GM12864 (cell line): ENCODE data around the gene TRIM59.

Source experiments
- DNase-seq: peaks from one replicate; pipeline ENCODE4 v3.0.0-alpha.2; 2011; ENCODE audit warnings: low read depth
- H3K4me3 ChIP-seq: 2 replicates; pipeline ENCODE4 v1.5.1; 2011; ENCODE audit warnings: mild to moderate bottlenecking, low read depth, low read length, control low read depth
- TF ChIP-seq, protein P1 (sequence below): IDR thresholded peaks from 2 replicates; pipeline ENCODE4 v1.5.1; 2011; ENCODE audit warnings: low read depth, mild to moderate bottlenecking, moderate library complexity, low read length, control low read depth, inconsistent platforms; ENCODE audit errors: missing control alignments

TRIM59 gene

DNA sequence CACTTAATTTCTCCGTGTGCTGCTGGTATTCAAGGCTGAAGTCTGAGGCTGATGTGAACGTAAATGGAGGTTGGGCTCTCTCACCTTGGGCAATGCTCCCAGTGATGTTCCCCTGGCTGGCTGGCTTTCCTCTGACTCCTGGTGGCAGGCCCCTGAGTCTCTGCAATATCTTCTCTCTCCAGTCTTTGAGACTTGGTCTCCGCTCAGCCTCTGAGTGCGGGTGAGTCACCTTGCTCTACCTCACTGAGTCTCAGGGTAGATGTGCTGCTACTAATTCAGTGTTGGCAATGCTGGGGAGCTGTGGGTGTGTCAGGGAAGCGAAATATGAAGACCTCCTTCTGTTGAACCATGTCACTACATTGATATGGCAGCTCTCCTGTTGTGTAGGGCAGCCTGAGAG lies 31.3 kb upstream of the TRIM59 start:
- TF ChIP-seq, protein P1, sequence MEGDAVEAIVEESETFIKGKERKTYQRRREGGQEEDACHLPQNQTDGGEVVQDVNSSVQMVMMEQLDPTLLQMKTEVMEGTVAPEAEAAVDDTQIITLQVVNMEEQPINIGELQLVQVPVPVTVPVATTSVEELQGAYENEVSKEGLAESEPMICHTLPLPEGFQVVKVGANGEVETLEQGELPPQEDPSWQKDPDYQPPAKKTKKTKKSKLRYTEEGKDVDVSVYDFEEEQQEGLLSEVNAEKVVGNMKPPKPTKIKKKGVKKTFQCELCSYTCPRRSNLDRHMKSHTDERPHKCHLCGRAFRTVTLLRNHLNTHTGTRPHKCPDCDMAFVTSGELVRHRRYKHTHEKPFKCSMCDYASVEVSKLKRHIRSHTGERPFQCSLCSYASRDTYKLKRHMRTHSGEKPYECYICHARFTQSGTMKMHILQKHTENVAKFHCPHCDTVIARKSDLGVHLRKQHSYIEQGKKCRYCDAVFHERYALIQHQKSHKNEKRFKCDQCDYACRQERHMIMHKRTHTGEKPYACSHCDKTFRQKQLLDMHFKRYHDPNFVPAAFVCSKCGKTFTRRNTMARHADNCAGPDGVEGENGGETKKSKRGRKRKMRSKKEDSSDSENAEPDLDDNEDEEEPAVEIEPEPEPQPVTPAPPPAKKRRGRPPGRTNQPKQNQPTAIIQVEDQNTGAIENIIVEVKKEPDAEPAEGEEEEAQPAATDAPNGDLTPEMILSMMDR, result no peak
- H3K4me3 ChIP-seq, result no peak overlapping the region
- no peak for DNase-seq

DNA sequence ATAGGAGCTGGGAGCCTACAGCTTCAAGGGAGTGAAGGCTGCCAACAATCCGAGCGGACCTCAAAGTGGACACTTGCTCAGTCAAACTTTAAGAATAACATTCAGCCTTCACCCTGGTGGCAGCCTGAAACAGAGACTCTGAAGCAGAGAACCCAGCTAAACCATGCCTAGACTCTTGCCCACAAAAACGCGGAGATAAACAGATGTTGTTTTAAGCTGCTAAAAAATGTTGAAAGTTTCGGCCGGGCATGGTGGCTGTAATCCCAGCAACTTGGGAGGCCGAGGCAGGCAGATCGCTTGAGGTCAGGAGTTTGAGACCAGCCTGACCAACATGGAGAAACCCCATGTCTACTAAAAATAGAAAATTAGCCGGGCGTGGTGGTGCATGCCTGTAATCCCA lies 29.8 kb upstream of the TRIM59 start:
- TF ChIP-seq, protein P1, result no peak
- DNase-seq, result no peak
- H3K4me3 ChIP-seq, result no peak overlapping the region

DNA sequence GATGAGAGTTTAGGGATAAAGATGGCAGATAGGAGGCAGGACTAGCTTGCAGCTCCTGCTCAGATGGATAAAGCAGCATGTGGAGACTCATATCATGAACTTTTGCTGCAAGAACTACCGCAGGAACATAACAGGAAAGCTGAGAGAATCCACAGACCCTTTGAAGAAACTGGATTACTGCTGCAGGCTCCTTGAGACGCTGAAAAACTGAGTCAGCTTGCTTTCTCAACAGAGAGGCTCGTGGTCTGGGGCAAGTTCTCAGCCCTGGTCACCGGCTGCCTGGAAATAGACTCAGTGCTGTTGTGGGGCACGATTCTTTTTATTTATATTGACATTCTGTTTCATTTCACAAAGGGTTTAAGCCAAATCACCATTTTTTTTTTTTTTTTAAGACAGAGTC lies 28.8 kb upstream of the TRIM59 start:
- no peak for DNase-seq
- no peak overlapping the region for H3K4me3 ChIP-seq
- TF ChIP-seq, protein P1, result no peak

DNA sequence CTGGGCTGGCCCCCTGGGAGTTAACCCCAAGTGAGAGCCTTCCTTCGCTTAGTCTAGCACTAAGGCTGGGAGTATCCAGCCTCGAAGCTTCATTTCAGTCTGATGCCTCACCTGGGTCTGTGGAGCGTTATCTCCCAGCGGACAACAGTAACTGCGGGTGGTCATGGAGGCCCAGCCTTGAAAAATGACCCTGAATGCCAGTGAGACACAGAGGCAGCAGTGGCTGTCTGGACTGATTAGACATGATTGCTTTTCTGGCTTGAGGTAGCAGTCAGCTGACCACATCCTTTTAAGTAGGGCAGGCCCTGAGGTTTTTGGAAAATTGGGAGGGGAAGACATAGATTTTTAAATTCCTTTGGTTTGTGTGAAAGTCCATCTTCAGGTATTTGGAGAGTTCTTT lies 28.2 kb upstream of the TRIM59 start:
- DNase-seq, result no peak
- H3K4me3 ChIP-seq, result no peak overlapping the region
- TF ChIP-seq, protein P1, result no peak

DNA sequence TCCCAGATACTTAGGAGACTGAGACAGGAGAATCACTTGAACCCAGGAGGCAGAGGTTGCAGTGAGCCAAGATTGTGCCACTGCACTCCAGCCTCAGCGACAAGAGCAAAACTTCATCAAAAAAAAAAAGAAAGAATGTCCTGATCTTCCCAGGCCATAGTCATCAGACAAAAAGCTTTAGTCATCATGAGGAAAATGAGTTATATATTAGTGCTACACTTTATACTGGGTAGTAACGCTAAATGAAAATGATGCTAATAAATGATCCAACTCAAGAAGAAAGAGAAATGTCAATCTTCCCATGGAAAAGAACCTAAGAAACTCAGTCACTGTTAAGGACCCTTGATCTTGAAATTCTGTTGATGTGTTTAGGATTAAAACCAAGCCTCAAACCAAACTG lies 26.3 kb upstream of the TRIM59 start:
- no peak overlapping the region for H3K4me3 ChIP-seq
- no peak for DNase-seq
- TF ChIP-seq, protein P1, result no peak

DNA sequence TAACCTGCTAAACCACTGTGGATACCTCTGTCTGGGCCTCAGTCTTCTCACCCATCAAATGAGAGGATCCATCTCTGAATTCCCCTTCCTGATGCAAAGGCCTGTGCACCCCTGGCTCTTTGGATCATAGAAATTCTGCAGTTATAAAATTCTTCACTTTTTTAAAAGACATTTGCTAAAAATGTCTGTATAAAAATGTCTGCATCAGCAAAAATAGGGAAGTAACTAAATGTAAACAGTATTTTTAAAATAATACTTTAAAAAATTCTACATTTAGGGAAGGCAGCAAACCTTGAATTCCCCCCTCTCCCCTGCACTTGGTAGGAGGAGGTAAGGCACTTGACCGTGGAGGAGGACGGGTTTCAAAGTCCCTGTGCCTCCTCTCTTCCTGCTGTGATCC lies 25.6 kb upstream of the TRIM59 start:
- TF ChIP-seq, protein P1, result no peak
- H3K4me3 ChIP-seq, result no peak overlapping the region
- DNase-seq, result no peak

DNA sequence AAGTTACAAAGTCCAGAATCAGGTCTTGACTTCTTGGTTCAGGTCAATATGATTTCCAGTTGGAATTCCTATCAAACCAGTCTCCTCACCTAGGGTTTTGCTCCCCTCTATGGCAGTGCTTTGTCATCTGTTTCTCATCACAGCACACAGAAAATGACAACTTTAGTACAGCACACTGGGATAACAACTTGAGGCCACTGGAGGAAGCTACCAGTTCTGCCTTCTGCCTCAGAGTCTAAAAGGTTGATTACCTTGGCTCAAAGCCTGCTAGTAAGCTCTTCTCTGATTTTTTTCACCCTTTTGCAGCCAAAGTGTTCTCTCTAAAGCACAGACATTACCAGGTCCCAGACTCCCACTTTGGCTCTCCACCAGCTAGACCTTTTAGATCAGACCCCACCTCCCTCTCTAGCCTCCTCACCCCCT lies 24.8 kb upstream of the TRIM59 start:
- no peak for DNase-seq
- no peak overlapping the region for H3K4me3 ChIP-seq
- TF ChIP-seq, protein P1, result no peak
